Smooth muscle cell (in vitro differentiated cells): ENCODE data around the gene MAD2L1BP. TPM values are rescaled to one million over a fixed set of nuclear protein-coding genes. Genes with fewer than 3 reads are reported as not detected.
A peak's percentile ranks its signal among the peaks of the same experiment; 100 is the strongest.

Experiments
- DNase-seq: peaks from one replicate; lab custom pipeline; 2025; ENCODE audit not compliant: unreplicated experiment; lab: John Stamatoyannopoulos, UW
- H2AFZ ChIP-seq: fragments of 200-600 bp; sonication (generic); 2 replicates; pipeline ENCODE4 v1.6.0; 2016; ENCODE audit warnings: antibody characterized with exemption, low read depth, mild to moderate bottlenecking
- H3F3A ChIP-seq: fragments of 200-600 bp; sonication (generic); 2 replicates; pipeline ENCODE4 v1.6.0; 2017; ENCODE audit warnings: antibody characterized with exemption, low read depth
- H3K27ac ChIP-seq: fragments of 200-600 bp; sonication (generic); 2 replicates; pipeline ENCODE4 v1.5.1; 2016; ENCODE audit warnings: low read depth, mild to moderate bottlenecking
- H3K27me3 ChIP-seq: fragments of 200-600 bp; sonication (generic); 2 replicates; pipeline ENCODE4 v1.6.1; 2016; ENCODE audit warnings: low read depth, mild to moderate bottlenecking
- H3K36me3 ChIP-seq: fragments of 200-600 bp; sonication (generic); 2 replicates; pipeline ENCODE4 v1.5.1; 2016; ENCODE audit warnings: low read depth
- H3K4me1 ChIP-seq: fragments of 200-600 bp; sonication (generic); 2 replicates; pipeline ENCODE4 v1.5.1; 2016; ENCODE audit warnings: low read depth
- H3K4me2 ChIP-seq: fragments of 200-600 bp; sonication (generic); 2 replicates; pipeline ENCODE4 v1.6.0; 2016; ENCODE audit warnings: mild to moderate bottlenecking
- H3K4me3 ChIP-seq: fragments of 200-600 bp; sonication (generic); 2 replicates; pipeline ENCODE4 v1.5.1; 2016; ENCODE audit warnings: mild to moderate bottlenecking
- H3K79me2 ChIP-seq: fragments of 200-600 bp; sonication (generic); 2 replicates; pipeline ENCODE4 v1.6.0; 2016; ENCODE audit warnings: low read depth, mild to moderate bottlenecking
- H3K9ac ChIP-seq: fragments of 200-600 bp; sonication (generic); 2 replicates; pipeline ENCODE4 v1.6.0; 2016; ENCODE audit warnings: low read depth
- H3K9me3 ChIP-seq: fragments of 200-600 bp; sonication (generic); replicated peaks from 2 replicates; pipeline ENCODE4 v1.5.1; 2016; ENCODE audit warnings: low read depth
- H4K20me1 ChIP-seq: fragments of 200-600 bp; sonication (generic); 2 replicates; pipeline ENCODE4 v1.6.0; 2016; ENCODE audit warnings: low read depth
- WGBS: methylation state at CpG from one replicate; pipeline ENCODE4 v1.1.7; 2016; ENCODE audit warnings: low lambda C conversion rate; 5-methylcytosine and 5-hydroxymethylcytosine counted together
- polyA plus RNA-seq: library from polyadenylated mRNA; unstranded; fragments of >200 nt; fragmentation: Nextera tagmentation; extraction: Ambion mirVana; gene quantifications from 2 replicates; pipeline ENCODE4 v1.2.1, GENCODE V29; 2016
- total RNA-seq: library from RNA; depleted of rRNA; stranded (reverse); fragments of >200 nt; gene quantifications from 2 replicates; pipeline ENCODE4 v1.2.3, GENCODE V29; 2014
- TF ChIP-seq, protein P1 (sequence below): fragments of 200-600 bp; sonication (generic); IDR thresholded peaks from 2 replicates; pipeline ENCODE4 v1.5.1; 2017; ENCODE audit warnings: borderline replicate concordance, mild to moderate bottlenecking, antibody characterized with exemption; ENCODE audit not compliant: insufficient read depth, poor library complexity, severe bottlenecking

MAD2L1BP gene
- total and polyA plus RNA-seq, 2 experiments from 2014 or later, result 40.3 to 53.1 TPM

DNA sequence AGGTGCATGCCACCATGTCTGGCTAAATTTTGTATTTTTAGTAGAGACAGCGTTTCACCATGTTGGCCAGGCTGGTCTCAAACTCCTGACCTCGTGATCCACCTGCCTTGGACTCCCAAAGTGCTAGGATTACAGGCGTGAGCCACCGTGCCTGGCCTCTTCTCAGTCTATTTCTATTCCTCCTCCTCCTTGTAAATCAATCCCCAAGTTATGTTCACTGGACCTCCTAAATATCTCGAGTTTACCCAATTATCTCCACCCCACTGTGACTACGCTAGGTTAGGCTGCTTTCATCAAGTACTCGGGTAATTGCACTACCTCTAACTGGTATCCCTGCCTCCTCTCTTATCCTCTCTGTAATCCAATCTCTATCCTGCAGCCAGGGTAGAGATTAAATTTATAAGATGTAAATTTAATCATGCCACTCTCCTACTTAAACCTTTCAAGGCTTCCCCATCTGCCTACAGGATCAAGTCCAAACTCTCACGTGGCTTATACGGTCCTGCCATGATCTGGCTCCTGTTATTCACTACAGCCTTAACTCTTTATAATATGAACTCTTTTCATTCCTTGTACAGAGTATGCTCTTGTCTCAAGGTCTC is 837 bp upstream of the MAD2L1BP start:
- no peaks in the 10 kb centered on the region for H3K9me3 ChIP-seq
- no peaks in the 10 kb centered on the region for H3K36me3 ChIP-seq
- H3K4me2 ChIP-seq, result peak overlapping the region; percentile 87
- peaks cover 38% of the 10 kb centered on the region for H3K79me2 ChIP-seq
- no peak overlapping the region for H3K27ac ChIP-seq
- 93% methylated on average over 9 of the region's 9 CpGs for WGBS
- H3K9ac ChIP-seq, result no peak overlapping the region
- H2AFZ ChIP-seq, result no peak overlapping the region
- H3K4me1 ChIP-seq, result peaks cover 21% of the 10 kb centered on the region
- peaks cover 18% of the 10 kb centered on the region for H4K20me1 ChIP-seq
- no peak overlapping the region for H3K4me3 ChIP-seq
- TF ChIP-seq, protein P1, sequence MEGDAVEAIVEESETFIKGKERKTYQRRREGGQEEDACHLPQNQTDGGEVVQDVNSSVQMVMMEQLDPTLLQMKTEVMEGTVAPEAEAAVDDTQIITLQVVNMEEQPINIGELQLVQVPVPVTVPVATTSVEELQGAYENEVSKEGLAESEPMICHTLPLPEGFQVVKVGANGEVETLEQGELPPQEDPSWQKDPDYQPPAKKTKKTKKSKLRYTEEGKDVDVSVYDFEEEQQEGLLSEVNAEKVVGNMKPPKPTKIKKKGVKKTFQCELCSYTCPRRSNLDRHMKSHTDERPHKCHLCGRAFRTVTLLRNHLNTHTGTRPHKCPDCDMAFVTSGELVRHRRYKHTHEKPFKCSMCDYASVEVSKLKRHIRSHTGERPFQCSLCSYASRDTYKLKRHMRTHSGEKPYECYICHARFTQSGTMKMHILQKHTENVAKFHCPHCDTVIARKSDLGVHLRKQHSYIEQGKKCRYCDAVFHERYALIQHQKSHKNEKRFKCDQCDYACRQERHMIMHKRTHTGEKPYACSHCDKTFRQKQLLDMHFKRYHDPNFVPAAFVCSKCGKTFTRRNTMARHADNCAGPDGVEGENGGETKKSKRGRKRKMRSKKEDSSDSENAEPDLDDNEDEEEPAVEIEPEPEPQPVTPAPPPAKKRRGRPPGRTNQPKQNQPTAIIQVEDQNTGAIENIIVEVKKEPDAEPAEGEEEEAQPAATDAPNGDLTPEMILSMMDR, result no peak
- DNase-seq, result no peak
- peaks cover 10% of the 10 kb centered on the region for H3F3A ChIP-seq
- no peaks in the 10 kb centered on the region for H3K27me3 ChIP-seq

DNA sequence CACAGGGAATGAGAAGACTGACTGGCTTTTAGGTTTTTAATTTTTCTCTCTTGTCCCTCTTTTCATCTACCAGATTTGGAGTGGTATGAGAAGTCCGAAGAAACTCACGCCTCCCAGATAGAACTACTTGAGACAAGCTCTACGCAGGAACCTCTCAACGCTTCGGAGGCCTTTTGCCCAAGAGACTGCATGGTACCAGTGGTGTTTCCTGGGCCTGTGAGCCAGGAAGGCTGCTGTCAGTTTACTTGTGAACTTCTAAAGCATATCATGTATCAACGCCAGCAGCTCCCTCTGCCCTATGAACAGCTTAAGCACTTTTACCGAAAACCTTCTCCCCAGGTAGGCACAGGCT is 644 bp downstream of the MAD2L1BP start:
- 45% methylated on average over 7 of the region's 7 CpGs for WGBS

DNA sequence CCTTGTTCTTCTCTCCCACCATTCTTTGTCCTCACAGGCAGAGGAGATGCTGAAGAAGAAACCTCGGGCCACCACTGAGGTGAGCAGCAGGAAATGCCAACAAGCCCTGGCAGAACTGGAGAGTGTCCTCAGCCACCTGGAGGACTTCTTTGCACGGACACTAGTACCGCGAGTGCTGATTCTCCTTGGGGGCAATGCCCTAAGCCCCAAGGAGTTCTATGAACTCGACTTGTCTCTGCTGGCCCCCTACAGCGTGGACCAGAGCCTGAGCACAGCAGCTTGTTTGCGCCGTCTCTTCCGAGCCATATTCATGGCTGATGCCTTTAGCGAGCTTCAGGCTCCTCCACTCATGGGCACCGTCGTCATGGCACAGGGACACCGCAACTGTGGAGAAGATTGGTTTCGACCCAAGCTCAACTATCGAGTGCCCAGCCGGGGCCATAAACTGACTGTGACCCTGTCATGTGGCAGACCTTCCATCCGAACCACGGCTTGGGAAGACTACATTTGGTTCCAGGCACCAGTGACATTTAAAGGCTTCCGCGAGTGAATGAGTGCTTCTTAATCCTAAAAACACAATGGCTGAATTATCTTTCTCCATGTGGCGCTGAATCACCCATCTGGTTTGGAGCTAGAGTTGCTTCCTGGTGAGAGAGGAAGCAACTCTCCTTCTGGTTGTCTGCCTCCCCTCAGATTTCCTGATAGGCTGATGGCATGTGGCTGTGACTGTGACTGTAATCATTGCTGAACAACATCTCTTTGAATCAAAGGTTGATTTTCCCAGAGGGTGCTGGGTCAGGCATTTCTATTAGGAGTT is 4.6 kb downstream of the MAD2L1BP start:
- H3K9me3 ChIP-seq, result no peaks in the 10 kb centered on the region
- H3K9ac ChIP-seq, result no peak overlapping the region
- TF ChIP-seq, protein P1, result no peak

More for the DNA sequence above, 644 bp downstream of the MAD2L1BP start:
- TF ChIP-seq, protein P1, result no peak
- Histone ChIP-seq H3K79me2 (peaks cover 42% of the 10 kb centered on the region), H3K9me3 (no peaks in the 10 kb centered on the region), H4K20me1 (peaks cover 28% of the 10 kb centered on the region), H3K9ac (peak overlapping the region; percentile 82), H2AFZ (peak overlapping the region; percentile 77), H3K4me3 (peak overlapping the region; percentile 84), H3K4me2 (peak overlapping the region; percentile 87), H3F3A (peaks cover 4% of the 10 kb centered on the region), H3K27me3 (no peaks in the 10 kb centered on the region), H3K27ac (peak overlapping the region; percentile 20), H3K4me1 (peaks cover 21% of the 10 kb centered on the region), H3K36me3 (no peaks in the 10 kb centered on the region)
- no peak for DNase-seq

More for the DNA sequence above, 4.6 kb downstream of the MAD2L1BP start:
- peaks cover 21% of the 10 kb centered on the region for H3K4me1 ChIP-seq
- peaks cover 36% of the 10 kb centered on the region for H4K20me1 ChIP-seq
- H3K4me3 ChIP-seq, result no peak overlapping the region
- H3K79me2 ChIP-seq, result peaks cover 48% of the 10 kb centered on the region
- no peaks in the 10 kb centered on the region for H3K36me3 ChIP-seq
- no peak for DNase-seq
- H3K27ac ChIP-seq, result no peak overlapping the region
- no peaks in the 10 kb centered on the region for H3K27me3 ChIP-seq
- WGBS, result 86% methylated on average over 21 of the region's 21 CpGs
- no peak overlapping the region for H3K4me2 ChIP-seq
- no peak overlapping the region for H2AFZ ChIP-seq
- peaks cover 19% of the 10 kb centered on the region for H3F3A ChIP-seq
